Progenitor cell of endocrine pancreas (in vitro differentiated cells): ENCODE data around the gene UBR2. TPM values are rescaled to one million over a fixed set of nuclear protein-coding genes. Genes with fewer than 3 reads are reported as not detected.

Experiments
- DNase-seq: peaks from one replicate; pipeline ENCODE4 v3.0.0; 2021; ENCODE audit warnings: low spot score; ENCODE audit not compliant: unreplicated experiment
- H3K27ac Mint-ChIP-seq: 2 replicates; pipeline ENCODE4 v1.8.0; 2021; ENCODE audit warnings: mild to moderate bottlenecking, moderate library complexity, mixed read lengths
- H3K27me3 Mint-ChIP-seq: 2 replicates; pipeline ENCODE4 v1.8.0; 2021; ENCODE audit warnings: mixed read lengths
- H3K36me3 Mint-ChIP-seq: 2 replicates; pipeline ENCODE4 v1.8.0; 2022; ENCODE audit warnings: mixed read lengths; ENCODE audit not compliant: insufficient read depth
- H3K4me1 Mint-ChIP-seq: 2 replicates; pipeline ENCODE4 v1.8.0; 2021; ENCODE audit warnings: low read depth, mixed read lengths
- H3K4me3 Mint-ChIP-seq: 2 replicates; pipeline ENCODE4 v1.8.0; 2021; ENCODE audit warnings: low read depth, mild to moderate bottlenecking, moderate library complexity, mixed read lengths
- H3K9me3 Mint-ChIP-seq: 2 replicates; pipeline ENCODE4 v1.8.0; 2021; ENCODE audit warnings: low read depth, mixed read lengths
- total RNA-seq: library from RNA; stranded (reverse); gene quantifications from 2 replicates; pipeline ENCODE4 v1.2.1, GENCODE V29; 2021
- TF ChIP-seq, protein P1 (sequence below): fragments of 200-600 bp; sonication (generic); IDR thresholded peaks from one replicate; pipeline ENCODE4 v1.5.0; 2021; ENCODE audit warnings: antibody characterized with exemption, mild to moderate bottlenecking; ENCODE audit not compliant: unreplicated experiment

UBR2 gene
- total RNA-seq, 1 donor from 2014 or later = 31.9 TPM

- Mint-ChIP-seq H3K27me3 (no peaks in the 10 kb centered on the region), H3K36me3 (no peaks in the 10 kb centered on the region), H3K4me1 (no peaks in the 10 kb centered on the region), H3K27ac (no peak overlapping the region), H3K4me3 (no peak overlapping the region), H3K9me3 (peaks cover 6% of the 10 kb centered on the region)
- TF ChIP-seq, protein P1, sequence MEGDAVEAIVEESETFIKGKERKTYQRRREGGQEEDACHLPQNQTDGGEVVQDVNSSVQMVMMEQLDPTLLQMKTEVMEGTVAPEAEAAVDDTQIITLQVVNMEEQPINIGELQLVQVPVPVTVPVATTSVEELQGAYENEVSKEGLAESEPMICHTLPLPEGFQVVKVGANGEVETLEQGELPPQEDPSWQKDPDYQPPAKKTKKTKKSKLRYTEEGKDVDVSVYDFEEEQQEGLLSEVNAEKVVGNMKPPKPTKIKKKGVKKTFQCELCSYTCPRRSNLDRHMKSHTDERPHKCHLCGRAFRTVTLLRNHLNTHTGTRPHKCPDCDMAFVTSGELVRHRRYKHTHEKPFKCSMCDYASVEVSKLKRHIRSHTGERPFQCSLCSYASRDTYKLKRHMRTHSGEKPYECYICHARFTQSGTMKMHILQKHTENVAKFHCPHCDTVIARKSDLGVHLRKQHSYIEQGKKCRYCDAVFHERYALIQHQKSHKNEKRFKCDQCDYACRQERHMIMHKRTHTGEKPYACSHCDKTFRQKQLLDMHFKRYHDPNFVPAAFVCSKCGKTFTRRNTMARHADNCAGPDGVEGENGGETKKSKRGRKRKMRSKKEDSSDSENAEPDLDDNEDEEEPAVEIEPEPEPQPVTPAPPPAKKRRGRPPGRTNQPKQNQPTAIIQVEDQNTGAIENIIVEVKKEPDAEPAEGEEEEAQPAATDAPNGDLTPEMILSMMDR = no peak
- no peak for DNase-seq
Observed at GRCh38 chr6:42522942-42523814, 40.7 kb upstream of the UBR2 start.

- H3K36me3 Mint-ChIP-seq = no peaks in the 10 kb centered on the region
- no peak for DNase-seq
- no peak overlapping the region for H3K4me3 Mint-ChIP-seq
- TF ChIP-seq, protein P1 = no peak
- peaks cover 1% of the 10 kb centered on the region for H3K9me3 Mint-ChIP-seq
- no peaks in the 10 kb centered on the region for H3K4me1 Mint-ChIP-seq
- no peak overlapping the region for H3K27ac Mint-ChIP-seq
- peaks cover under 1% of the 10 kb centered on the region for H3K27me3 Mint-ChIP-seq
Observed at GRCh38 chr6:42525206-42525605, 38.6 kb upstream of the UBR2 start.

DNA sequence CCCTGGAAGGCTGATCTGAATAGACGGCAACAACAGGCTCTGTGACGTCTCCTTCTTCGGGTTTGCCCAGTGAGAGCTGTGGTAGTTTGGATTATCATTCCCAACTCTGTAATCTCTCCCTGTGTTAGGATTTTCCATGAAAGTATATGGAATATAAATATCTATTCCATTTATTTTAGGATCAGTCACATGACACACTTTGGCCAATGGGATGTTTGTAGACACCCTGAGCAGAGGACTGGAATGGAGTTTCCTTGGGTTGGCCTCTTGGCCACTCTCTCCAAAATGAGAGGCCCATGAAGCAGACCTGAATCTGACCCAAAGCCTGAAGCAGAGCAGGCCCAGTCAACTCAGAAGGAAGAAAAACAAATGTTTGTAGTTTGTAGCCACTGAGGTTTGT is 37.2 kb upstream of the UBR2 start:
- no peaks in the 10 kb centered on the region for H3K36me3 Mint-ChIP-seq
- H3K4me3 Mint-ChIP-seq = no peak overlapping the region
- peaks cover 3% of the 10 kb centered on the region for H3K27me3 Mint-ChIP-seq
- no peaks in the 10 kb centered on the region for H3K4me1 Mint-ChIP-seq
- no peaks in the 10 kb centered on the region for H3K9me3 Mint-ChIP-seq
- H3K27ac Mint-ChIP-seq = no peak overlapping the region
- DNase-seq = no peak
- TF ChIP-seq, protein P1 = no peak

DNA sequence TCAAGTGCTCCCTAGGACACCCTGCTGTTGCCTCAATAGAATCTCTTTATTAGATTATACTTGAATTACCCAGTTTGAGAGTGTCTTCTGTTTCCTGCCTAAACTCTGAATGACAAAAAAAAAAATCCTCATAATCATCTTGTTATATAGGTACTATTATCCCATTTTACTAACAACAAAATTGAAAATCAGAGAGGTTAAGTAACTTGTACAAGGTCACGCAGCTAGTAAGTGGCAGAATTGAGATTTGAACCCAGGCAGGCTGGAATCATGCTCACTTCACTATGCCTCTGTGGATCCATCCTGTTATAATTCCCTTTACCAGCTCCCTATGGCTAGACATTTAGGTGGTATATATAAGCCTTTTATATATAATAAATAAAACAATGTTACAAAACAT is 36.6 kb upstream of the UBR2 start:
- no peak for DNase-seq
- Mint-ChIP-seq H3K27ac (no peak overlapping the region), H3K36me3 (no peaks in the 10 kb centered on the region)

DNA sequence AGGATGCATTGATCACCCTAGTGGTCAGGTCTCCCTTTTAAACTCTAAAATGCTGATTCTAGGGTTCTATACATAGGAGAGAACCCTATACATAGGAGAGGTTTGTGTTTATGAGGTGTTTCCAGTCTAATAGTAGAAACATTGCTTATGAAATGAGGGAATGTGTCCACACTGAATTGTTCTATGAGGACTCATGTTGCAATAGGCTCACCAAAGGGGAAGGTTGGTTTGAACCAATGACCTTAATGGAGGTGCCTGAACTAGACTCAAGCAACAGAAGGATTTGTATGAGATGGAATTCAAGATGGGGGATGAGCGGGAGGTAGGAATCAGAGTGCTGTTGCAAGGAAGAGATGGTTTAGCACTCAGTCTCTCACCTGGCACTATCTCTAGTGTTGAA is 33.5 kb upstream of the UBR2 start:
- TF ChIP-seq, protein P1 = no peak
- no peaks in the 10 kb centered on the region for H3K4me1 Mint-ChIP-seq
- no peaks in the 10 kb centered on the region for H3K9me3 Mint-ChIP-seq
- no peak for DNase-seq
- no peak overlapping the region for H3K4me3 Mint-ChIP-seq
- no peaks in the 10 kb centered on the region for H3K36me3 Mint-ChIP-seq
- no peak overlapping the region for H3K27ac Mint-ChIP-seq
- peaks cover 3% of the 10 kb centered on the region for H3K27me3 Mint-ChIP-seq

More for the DNA sequence above, 36.6 kb upstream of the UBR2 start:
- H3K9me3 Mint-ChIP-seq = no peaks in the 10 kb centered on the region
- peaks cover 3% of the 10 kb centered on the region for H3K27me3 Mint-ChIP-seq
- TF ChIP-seq, protein P1 = no peak
- no peak overlapping the region for H3K4me3 Mint-ChIP-seq
- no peaks in the 10 kb centered on the region for H3K4me1 Mint-ChIP-seq
